ENCODE results near the gene OR13J1.
A peak's percentile ranks its signal among the peaks of the same experiment; 100 is the strongest.

Gene OR13J1

DNA sequence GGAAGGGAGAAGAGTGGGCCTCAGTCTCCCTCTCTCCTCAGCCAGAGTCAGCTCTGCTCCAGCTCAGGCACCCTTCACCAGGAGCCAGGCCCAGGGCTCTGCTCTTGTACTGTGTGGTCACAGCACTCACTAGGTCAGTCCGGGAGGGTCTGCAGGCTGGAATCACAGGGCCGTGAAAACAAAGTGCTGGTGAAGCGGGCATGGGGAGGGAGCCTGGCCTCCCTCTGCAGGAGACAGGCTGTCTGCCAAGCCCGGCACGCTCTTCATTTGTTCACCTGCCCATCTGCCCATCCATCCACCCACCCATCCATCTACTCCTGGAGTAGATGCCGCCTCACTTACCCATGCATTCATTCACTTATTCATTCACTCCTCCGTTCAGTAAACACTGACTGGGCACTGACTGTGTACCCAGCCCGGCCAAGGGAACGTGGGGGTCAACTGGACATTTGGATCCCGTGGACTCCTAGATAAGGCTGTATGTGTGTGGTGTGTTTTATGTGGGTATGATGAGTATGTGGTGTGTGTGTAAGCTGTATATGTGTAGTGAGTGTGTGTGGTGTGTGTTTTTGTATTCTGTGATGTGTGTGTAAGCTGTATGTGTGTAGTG lies 42.7 kb upstream of the OR13J1 start:
- TF ChIP-seq, protein P1, sequence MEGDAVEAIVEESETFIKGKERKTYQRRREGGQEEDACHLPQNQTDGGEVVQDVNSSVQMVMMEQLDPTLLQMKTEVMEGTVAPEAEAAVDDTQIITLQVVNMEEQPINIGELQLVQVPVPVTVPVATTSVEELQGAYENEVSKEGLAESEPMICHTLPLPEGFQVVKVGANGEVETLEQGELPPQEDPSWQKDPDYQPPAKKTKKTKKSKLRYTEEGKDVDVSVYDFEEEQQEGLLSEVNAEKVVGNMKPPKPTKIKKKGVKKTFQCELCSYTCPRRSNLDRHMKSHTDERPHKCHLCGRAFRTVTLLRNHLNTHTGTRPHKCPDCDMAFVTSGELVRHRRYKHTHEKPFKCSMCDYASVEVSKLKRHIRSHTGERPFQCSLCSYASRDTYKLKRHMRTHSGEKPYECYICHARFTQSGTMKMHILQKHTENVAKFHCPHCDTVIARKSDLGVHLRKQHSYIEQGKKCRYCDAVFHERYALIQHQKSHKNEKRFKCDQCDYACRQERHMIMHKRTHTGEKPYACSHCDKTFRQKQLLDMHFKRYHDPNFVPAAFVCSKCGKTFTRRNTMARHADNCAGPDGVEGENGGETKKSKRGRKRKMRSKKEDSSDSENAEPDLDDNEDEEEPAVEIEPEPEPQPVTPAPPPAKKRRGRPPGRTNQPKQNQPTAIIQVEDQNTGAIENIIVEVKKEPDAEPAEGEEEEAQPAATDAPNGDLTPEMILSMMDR (IDR thresholded peaks at IDR 0.05; ENCODE audit: low read length, missing control alignments), result no peak

DNA sequence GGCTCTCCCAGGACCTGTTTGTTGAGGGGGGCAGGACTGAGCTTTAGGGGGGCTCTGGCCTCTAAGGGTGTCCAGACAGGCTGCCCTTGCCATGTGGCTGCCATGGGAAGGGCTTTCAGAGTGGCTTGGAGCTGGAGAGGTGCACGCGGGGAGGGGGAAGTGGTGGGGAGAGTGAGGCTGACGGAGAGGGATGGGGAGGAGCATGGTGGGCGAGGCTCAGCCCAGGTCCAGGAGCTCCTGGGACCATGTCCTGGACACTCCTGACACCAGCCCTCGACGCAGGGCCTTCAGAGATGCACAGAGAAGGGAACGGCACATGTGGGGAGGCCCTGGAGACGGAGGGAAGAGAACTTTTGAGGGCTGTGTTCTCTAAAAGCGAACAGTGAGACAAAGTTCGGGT lies 41.5 kb upstream of the OR13J1 start:
- no peak overlapping the region for H3K4me3 ChIP-seq (replicated peaks; ENCODE audit: low read depth, low read length)
- DNase-seq (ENCODE audit: low read depth), result no peak
- TF ChIP-seq, protein P1 (IDR thresholded peaks at IDR 0.05; ENCODE audit: low read length, missing control alignments), result no peak

More for the DNA sequence above, 42.7 kb upstream of the OR13J1 start:
- H3K4me3 ChIP-seq (replicated peaks; ENCODE audit: low read depth, low read length), result no peak overlapping the region
- no peak for DNase-seq (ENCODE audit: low read depth)

DNA sequence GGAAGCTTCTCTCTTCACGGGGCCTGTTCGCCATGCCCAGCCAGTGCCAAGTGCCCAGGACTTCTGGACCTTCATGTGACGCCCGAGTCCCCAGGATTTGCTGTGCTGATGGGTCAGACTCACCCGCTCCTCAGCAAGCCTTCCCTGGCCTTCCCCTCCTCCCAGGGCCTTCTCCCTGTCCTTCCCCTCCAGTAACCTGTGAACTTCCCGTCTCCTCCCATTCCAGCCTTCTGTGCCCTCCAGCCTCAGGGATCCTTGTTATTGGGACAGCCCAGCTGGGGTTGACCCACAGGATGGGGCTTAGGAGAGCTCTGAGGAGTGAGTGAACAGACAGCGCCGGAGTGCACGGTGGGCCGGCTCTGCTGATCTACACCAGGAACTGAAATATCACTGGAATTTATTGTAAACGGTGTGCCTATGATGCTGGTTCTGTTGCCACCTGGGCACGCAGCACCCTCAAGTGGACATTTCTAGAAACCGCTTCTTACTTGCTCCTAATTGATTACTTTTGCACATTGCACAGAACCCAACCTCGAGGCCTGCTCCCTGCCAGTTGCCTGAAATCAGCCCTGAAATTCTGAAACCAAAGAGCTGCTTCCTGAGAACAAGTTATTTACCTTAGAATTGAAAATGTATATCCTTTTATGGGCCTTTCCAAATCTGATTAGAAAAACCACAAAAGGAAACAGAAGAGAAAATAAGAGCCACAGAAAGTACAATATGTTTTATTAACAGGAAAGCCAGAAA lies 40.6 kb upstream of the OR13J1 start:
- H3K4me3 ChIP-seq (replicated peaks; ENCODE audit: low read depth, low read length), result no peak overlapping the region
- peak; percentile 82 for DNase-seq (ENCODE audit: low read depth)
- TF ChIP-seq, protein P1 (IDR thresholded peaks at IDR 0.05; ENCODE audit: low read length, missing control alignments), result peak; percentile 66

DNA sequence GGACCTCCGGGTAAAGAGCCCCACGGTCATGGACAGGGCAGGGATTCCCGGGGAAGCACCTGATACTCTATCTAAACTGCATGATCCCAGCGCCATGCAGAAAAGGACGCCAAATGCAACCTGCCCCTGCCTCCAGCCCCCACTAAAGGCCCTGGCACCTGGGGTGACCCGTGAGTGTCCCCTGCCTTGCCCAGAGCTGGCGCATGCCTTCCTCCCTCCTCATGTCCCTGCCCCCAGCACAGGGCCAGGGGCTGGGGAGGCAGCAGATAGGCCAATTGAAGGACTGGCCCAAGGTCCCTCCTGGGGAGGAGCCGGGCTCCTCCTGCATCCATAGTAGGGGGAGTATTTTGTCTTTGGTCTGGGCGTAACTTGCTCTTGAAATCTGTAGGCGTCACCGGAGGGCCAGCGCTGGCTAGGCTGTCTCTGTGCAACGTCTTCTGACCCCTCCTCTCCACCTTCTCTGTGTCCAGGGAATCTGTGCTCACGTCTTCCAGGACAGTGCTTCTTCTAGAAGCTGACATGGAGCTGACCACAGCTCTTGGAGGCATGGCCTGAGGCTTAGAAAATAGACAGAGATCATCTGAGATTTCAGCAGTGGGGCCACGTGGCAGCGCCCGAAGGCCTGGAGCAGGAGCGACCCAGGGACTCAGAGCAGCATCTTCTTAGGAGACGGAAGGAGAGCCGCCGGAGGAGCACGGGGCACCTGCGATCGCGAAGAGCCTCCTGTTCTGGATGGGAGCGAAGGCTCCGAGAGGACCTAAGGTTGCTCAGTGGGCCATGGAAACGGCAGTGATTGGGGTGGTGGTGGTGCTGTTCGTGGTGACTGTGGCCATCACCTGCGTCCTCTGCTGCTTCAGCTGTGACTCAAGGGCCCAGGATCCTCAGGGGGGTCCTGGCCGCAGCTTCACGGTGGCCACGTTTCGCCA lies 39.7 kb upstream of the OR13J1 start:
- no peak for DNase-seq (ENCODE audit: low read depth)
- no peak overlapping the region for H3K4me3 ChIP-seq (replicated peaks; ENCODE audit: low read depth, low read length)
- TF ChIP-seq, protein P1 (IDR thresholded peaks at IDR 0.05; ENCODE audit: low read length, missing control alignments), result no peak

DNA sequence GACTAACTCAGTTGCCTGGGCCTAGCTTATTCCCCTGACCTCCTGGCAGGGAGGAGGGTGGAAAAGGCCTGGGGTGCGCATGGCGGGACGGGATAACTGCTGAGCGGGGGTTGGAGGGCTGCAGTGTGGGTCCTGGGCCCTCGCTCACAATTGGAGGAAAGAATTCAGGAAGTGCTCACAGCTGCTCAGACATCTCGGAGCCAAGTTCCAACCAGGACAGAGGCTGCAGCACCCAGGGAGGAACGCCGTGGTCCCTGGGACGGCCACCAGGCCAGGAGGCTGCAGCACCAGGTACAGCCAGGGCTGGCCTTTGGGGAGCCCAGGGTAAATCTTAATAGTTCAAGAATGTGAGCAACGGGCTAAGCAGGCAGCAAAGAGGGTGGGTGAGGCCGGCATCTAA lies 39.1 kb upstream of the OR13J1 start, which contains the start of gene SPAAR:
Gene SPAAR, plus strand, starts transcription at position 217 of the 400 bp plus-strand sequence. CDS start 974 bp downstream, outside the sequence.
- TF ChIP-seq, protein P1 (IDR thresholded peaks at IDR 0.05; ENCODE audit: low read length, missing control alignments), result no peak
- no peak within 1 kb of the TSS for H3K4me3 ChIP-seq (replicated peaks; ENCODE audit: low read depth, low read length)
- DNase-seq (ENCODE audit: low read depth), result no peak

DNA sequence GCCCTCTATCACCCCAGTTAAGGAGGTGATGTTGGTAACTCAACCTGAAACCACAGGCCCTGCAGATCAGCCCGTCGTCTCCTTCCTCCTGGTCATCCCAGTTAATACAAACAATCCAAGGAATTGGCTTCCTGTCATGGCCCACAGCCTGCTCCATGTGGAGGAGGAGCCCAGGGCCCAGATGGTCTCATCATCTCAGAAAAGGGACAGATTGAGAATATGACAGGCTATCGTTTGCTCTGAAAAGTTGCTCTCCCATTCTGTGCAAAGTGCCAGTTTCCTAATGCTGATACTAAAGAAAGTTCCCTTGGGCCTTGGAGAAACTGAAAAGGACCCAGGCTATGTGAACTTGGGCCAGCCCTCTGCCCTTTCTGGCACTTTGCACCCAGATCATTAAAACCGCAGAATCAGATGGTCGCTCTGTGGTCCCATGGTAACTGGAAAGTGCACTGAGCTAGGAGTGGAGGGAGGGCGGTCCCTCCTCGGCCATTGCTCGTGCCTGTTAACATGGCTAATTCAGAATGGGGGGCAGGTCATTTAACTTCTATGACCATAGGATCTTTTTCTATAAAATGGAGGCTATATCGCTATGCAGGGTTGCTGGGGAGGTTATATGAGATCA lies 38.4 kb upstream of the OR13J1 start:
- TF ChIP-seq, protein P1 (IDR thresholded peaks at IDR 0.05; ENCODE audit: low read length, missing control alignments), result no peak
- DNase-seq (ENCODE audit: low read depth), result no peak
- no peak overlapping the region for H3K4me3 ChIP-seq (replicated peaks; ENCODE audit: low read depth, low read length)
